GM18526 (cell line): ENCODE data around the gene AQP2.

Source experiments
- POLR2A ChIP-seq: IDR thresholded peaks from 3 replicates; pipeline ENCODE4 v1.6.1; 2011; ENCODE audit not compliant: insufficient read length; ENCODE audit errors: extremely low read depth

AQP2 gene

DNA sequence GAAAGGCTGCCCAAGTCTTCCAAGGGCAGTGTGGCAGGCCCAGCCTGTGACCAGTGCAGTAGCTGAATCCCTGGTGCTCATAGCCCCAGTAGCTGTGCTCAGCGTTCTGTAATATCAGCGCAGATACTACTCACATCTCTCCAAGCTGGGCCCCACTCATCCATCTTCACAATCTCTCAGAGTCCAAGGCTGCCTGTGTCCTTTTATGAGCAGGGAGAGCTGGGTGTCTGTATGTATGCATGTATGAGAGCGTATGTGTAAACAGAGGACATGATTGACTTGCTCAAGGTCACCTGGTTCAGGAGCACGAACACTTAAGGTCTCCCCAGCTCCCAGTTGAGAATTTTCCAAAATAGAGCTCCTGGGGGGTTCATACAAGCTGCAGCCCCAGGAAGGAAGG, 27.6 kb downstream of the AQP2 start:
- TF ChIP-seq POLR2A: no peak

GRCh38 chr12:49979016-49979586, 28.6 kb downstream of the AQP2 start:
- no peak for TF ChIP-seq POLR2A

DNA sequence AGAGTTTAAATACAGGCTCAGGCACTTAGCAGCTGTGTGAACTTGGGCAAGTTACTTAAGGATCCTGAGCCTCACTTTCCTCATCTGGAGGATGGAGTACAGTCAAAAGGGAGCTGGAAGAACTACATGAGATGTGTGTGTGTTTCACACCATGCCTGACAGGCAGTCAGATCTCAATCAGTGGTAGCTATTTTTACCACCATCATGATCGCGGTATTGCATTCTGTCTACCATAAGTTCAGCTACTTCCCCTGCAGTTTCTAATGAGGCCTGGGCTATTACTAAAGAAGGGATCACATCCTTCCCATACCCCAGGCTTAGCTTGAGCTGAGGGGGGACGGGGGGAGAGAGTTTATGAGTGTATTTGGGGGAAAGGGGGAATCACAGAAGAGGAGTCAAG, 29.3 kb downstream of the AQP2 start:
- no peak for TF ChIP-seq POLR2A

- TF ChIP-seq POLR2A: no peak
Observed at GRCh38 chr12:49980501-49981349, 30.2 kb downstream of the AQP2 start.

DNA sequence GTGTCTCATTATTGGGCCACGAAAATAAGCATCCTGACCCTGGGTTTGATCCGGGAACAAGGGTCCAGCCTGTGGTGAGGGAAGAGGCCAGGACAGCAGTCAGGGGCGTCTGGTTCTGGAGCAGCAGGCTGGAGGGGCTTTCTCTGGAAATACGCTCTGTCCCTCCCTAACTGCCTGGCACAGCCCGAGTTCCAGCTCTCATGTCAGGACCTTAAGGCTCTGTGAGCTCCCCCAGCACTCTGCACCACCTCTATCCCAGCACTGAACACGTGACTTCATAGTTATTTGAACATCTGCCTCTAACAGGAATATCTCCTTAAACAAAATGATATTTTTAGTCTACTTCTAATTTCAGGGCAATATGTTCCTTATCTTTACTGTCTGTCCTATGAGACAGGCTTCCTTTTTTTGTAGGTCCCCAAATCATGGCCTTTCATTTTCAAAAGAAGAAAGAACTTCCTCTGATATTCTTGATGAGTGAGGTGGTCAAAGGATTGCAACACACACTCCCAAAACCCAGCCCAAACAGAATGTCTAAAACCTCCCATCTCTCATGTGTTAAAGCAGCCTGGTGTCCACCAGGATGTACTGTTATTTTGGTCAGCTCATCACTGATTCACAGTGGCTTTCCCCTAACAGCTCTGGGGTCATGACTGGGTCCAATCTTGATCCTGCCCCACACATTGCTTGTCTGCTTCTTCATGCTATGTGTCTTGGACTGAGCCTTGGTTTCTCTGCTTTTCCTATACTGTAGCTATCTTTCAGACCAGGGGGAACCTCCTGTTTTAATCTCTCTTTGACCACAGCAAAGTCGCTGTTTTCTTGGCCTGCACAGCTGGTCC, 31.9 kb downstream of the AQP2 start:
- no peak for TF ChIP-seq POLR2A

- TF ChIP-seq POLR2A: no peak
Observed at GRCh38 chr12:49983892-49984291, 33.4 kb downstream of the AQP2 start.

DNA sequence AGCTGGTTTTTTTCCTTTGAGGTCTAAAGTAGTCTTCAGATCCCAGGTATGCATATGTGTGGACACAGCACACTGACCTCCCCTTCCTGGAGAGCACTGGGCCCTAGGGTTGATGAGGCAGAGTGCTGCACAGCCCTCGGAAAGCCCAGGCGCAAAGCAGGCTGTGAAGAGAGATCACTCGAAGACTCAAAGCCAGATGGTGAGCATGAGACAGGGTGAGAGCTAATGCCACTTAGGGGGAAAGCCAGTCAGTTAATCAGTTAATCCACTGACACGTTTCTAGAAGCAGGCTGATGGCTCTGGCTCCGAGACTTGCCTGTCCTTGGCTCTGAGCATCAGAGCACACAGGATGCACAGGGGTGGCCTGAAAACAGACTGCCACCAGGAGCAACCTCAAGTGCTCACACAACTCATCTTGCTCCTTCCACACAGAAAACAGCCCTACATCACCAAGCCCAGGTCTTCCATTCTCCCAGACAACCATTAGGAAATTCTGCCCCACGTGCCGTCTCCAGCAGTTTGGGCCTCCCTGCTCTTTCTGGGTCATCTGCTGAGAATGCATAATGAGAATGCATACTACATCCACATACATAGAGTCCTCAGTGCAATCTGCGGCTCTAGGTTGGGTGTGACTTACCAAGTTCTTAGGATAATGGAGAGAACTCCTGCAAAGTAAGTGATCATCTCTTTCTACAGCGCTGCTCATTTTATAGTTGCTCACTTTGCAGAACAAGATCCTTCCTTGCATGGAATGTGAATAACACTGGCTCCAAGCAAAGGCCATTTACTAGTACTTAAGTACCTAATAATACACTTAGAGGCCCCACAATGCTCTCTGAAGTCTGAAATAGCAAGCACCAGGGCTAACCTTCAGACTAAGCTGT, 34.2 kb downstream of the AQP2 start:
- no peak for TF ChIP-seq POLR2A

- no peak for TF ChIP-seq POLR2A
Observed at GRCh38 chr12:49985981-49986380, 35.4 kb downstream of the AQP2 start.

GRCh38 chr12:49987625-49988303, 37.2 kb downstream of the AQP2 start:
- TF ChIP-seq POLR2A: no peak

GRCh38 chr12:49990273-49990672, 39.7 kb downstream of the AQP2 start:
- no peak for TF ChIP-seq POLR2A

GRCh38 chr12:49998453-49998852, 47.9 kb downstream of the AQP2 start:
- TF ChIP-seq POLR2A: no peak

- no peak for TF ChIP-seq POLR2A
Observed at GRCh38 chr12:50003595-50003994, 53.1 kb downstream of the AQP2 start.

GRCh38 chr12:50004696-50005095, 54.2 kb downstream of the AQP2 start:
- no peak for TF ChIP-seq POLR2A

DNA sequence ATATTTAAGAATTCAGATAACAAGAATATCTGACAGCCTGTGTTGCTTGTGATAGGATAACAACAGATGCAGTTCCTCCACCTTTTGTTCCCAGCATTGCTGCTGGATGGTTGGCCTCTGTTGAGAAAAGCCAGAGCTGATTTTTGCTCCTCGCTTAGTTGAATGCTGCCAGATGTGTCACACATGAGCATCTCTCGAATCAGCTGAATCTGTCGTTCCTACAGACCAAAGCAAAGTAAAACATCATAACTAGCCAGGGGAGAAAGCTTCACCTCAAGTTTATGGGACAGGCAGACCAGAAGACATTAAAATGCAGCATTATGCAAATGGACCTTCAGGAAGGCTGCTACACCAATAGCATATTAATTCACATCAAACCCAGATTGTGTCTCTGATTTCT, 54.6 kb downstream of the AQP2 start:
- no peak for TF ChIP-seq POLR2A
